ENCODE results near the gene TRPV6. TPM values are rescaled to one million over a fixed set of nuclear protein-coding genes. Genes with fewer than 3 reads are reported as not detected.

TRPV6 gene
- total RNA-seq, 2 donors from 2014 or later, result 0.19 to 0.71 TPM

DNA sequence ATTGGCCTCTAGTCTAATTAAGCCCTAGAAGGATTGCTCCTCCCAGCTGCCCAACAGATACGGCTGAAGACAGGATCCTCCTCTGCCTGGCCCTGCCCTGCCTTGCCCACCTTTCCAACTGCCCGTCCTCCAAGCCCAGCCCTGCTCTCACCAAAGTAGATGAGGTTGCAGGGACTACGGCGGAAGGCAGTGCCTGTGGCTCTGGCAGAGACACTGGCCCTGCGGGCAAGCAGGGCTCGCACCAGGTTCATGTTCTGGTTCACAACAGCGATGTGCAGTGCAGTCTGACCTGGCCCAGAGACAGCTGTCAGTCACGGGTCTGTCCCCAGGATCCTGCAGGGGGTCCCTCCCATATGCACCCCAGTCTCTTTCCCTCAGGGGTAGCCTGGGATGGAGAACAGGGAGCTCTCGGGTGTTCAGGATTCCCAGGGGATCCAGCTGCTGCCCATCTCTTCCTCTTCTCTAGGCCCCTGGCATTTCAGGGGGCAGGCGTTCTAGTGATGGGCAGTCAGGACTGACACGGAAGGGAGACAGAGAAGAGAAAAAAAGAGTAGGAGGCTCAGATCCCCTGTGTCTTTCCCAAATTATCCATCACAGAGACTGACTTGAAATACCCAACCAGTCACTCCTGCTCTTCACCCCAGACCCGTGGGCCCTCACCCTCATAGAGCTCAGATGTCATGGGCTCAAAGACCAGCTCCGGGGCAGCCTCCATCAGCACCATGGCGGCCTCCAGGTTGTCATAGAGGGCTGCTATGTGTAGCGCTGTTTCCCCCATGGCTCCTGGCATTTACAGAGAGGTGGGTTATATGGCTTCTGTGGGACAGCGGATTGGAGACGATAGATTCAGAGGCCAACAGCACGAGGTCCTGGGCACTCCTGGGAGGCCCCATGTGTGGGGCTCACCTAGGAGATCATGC lies 8.3 kb downstream of the TRPV6 start:
- Histone ChIP-seq H3K36me3 (no peaks in the 10 kb centered on the region), H3K27me3 (no peaks in the 10 kb centered on the region), H3K9me3 (no peaks in the 10 kb centered on the region), H3K4me3 (no peak overlapping the region), H3K27ac (no peak overlapping the region), H3K4me1 (no peaks in the 10 kb centered on the region)
- no peak for TF ChIP-seq CTCF (IDR thresholded peaks at IDR 0.05)
- DNase-seq (ENCODE audit: low spot score), result no peak

GRCh38 chr7:142876236-142876960 lies 9.1 kb downstream of the TRPV6 start:
- H3K27ac ChIP-seq, result no peak overlapping the region
- no peaks in the 10 kb centered on the region for H3K36me3 ChIP-seq
- no peak for DNase-seq (ENCODE audit: low spot score)
- H3K27me3 ChIP-seq, result no peaks in the 10 kb centered on the region
- no peaks in the 10 kb centered on the region for H3K4me1 ChIP-seq
- no peaks in the 10 kb centered on the region for H3K9me3 ChIP-seq
- TF ChIP-seq CTCF (IDR thresholded peaks at IDR 0.05), result no peak
- H3K4me3 ChIP-seq, result no peak overlapping the region

DNA sequence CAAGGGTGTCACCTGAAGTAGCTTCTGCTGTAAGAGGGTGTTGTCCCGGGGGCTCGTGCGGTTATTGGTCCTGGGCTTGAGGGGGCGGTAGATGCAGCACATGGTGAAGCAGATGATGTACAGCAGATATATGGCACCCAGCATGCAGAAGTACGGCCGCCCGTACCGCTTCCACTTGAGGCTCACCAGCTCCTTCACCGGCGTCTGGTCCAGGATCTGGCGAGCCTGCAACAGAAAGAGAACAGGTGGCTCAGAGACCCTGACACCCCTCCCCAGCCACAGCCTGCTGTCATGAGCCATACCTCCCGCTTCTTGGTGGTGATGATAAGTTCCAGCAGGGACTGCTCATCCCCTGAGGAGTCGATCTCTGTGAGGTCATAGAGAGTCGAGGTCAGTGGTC lies 10.1 kb downstream of the TRPV6 start:
- H3K4me3 ChIP-seq, result no peak overlapping the region
- no peaks in the 10 kb centered on the region for H3K9me3 ChIP-seq
- H3K27ac ChIP-seq, result no peak overlapping the region
- TF ChIP-seq CTCF (IDR thresholded peaks at IDR 0.05), result no peak
- H3K27me3 ChIP-seq, result no peaks in the 10 kb centered on the region
- DNase-seq (ENCODE audit: low spot score), result no peak
- H3K4me1 ChIP-seq, result no peaks in the 10 kb centered on the region
- no peaks in the 10 kb centered on the region for H3K36me3 ChIP-seq

DNA sequence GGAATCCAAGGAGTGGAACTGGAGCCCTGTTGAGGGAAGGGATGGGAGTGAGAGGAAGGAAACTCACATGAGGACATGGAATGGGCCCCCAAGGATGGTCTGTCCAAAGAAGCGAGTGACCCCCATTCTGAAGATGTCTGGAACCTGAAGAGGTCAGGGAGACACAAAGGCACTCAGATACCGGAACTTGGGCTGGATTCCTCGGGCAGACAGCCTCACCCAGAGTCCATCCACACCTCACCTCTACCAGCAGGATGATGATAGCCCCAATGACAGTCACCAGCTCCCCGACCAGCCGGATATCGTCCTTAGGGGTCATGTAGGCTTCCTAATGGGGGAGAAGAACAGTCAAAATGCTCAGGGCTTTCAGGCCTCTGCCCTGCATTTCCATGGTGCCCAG lies 10.7 kb downstream of the TRPV6 start:
- no peak for TF ChIP-seq CTCF (IDR thresholded peaks at IDR 0.05)
- Histone ChIP-seq H3K4me3 (no peak overlapping the region), H3K36me3 (no peaks in the 10 kb centered on the region), H3K9me3 (no peaks in the 10 kb centered on the region), H3K4me1 (no peaks in the 10 kb centered on the region), H3K27me3 (no peaks in the 10 kb centered on the region), H3K27ac (no peak overlapping the region)
- no peak for DNase-seq (ENCODE audit: low spot score)

- no peak for DNase-seq (ENCODE audit: low spot score)
- H3K36me3 ChIP-seq, result no peaks in the 10 kb centered on the region
- no peak overlapping the region for H3K4me3 ChIP-seq
- H3K27ac ChIP-seq, result no peak overlapping the region
- no peaks in the 10 kb centered on the region for H3K27me3 ChIP-seq
- H3K4me1 ChIP-seq, result no peaks in the 10 kb centered on the region
- TF ChIP-seq CTCF (IDR thresholded peaks at IDR 0.05), result no peak
- no peaks in the 10 kb centered on the region for H3K9me3 ChIP-seq
Observed at GRCh38 chr7:142874409-142874808, 11.1 kb downstream of the TRPV6 start.
